Measurements from ENCODE around the gene SIX5.
"Not testable (repeated sequence)": the region's sequence is repeated elsewhere in the genome, so short reads cannot be mapped to it uniquely, and the experiment has no call there.

Gene SIX5

GRCh38 chr19:45753548-45753947 lies 15.5 kb downstream of the SIX5 start:
- no peak for DNase-seq

- no peak for DNase-seq
These were observed 16.4 kb downstream of the SIX5 start for GRCh38 chr19:45752639-45753038.

- not testable (repeated sequence) for DNase-seq
These were observed 17.6 kb downstream of the SIX5 start for GRCh38 chr19:45751483-45751882.

- no peak for DNase-seq
These were observed 21.5 kb downstream of the SIX5 start for GRCh38 chr19:45747513-45747912.

- DNase-seq: peak; percentile 31
These were observed 22.2 kb downstream of the SIX5 start for GRCh38 chr19:45746866-45747265.

- DNase-seq: no peak
These were observed 23.4 kb downstream of the SIX5 start for GRCh38 chr19:45745606-45746005.

- no peak for DNase-seq
These were observed 26.1 kb downstream of the SIX5 start for GRCh38 chr19:45742969-45743368.

GRCh38 chr19:45739498-45740439 lies 29.3 kb downstream of the SIX5 start:
- DNase-seq: no peak

- DNase-seq: no peak
These were observed 35.8 kb downstream of the SIX5 start, which contains the start of gene MEIOSIN for GRCh38 chr19:45733160-45733810. Gene MEIOSIN, plus strand, starts transcription at chr19:45733439. Its CDS starts 1,938 bp downstream, at chr19:45735377.

- peak; percentile 99 for DNase-seq
These were observed 38.4 kb downstream of the SIX5 start, which contains the start of gene FBXO46 for GRCh38 chr19:45730368-45731288. Gene FBXO46, minus strand, starts transcription at chr19:45730896. Its CDS starts 17,401 bp downstream, at chr19:45713495.

GRCh38 chr19:45729800-45730290 lies 39.2 kb downstream of the SIX5 start:
- DNase-seq: no peak

- not testable (repeated sequence) for DNase-seq
These were observed 40.4 kb downstream of the SIX5 start for GRCh38 chr19:45728683-45729082.

GRCh38 chr19:45720065-45720464 lies 49.0 kb downstream of the SIX5 start:
- not testable (repeated sequence) for DNase-seq

- DNase-seq: no peak
These were observed 50.9 kb downstream of the SIX5 start for GRCh38 chr19:45717983-45718650.

- DNase-seq: peak; percentile 99
These were observed 51.7 kb downstream of the SIX5 start for GRCh38 chr19:45717131-45717982.

GRCh38 chr19:45716359-45717130 lies 52.5 kb downstream of the SIX5 start:
- no peak for DNase-seq

GRCh38 chr19:45715139-45715538 lies 53.9 kb downstream of the SIX5 start:
- DNase-seq: no peak
